22Rv1 (cell line): ENCODE data around the gene ITGB7.

Experiments used
- CTCF ChIP-seq: fragments of 450-650 bp; IDR thresholded peaks from 2 replicates; pipeline ENCODE4 v1.5.1; 2017; ENCODE audit warnings: mild to moderate bottlenecking
- ZFX ChIP-seq: fragments of 450-650 bp; IDR thresholded peaks from 2 replicates; pipeline ENCODE4 v1.6.1; 2017; ENCODE audit warnings: antibody characterized with exemption, borderline replicate concordance

GRCh38 chr12:53207042-53207441, at the start of gene ITGB7:
- no peak for TF ChIP-seq CTCF
- TF ChIP-seq ZFX = no peak
